ENCODE results near the gene ZMYM1. TPM values are rescaled to one million over a fixed set of nuclear protein-coding genes. Genes with fewer than 3 reads are reported as not detected.
"Not testable (repeated sequence)": the region's sequence is repeated elsewhere in the genome, so short reads cannot be mapped to it uniquely, and the experiment has no call there.

ZMYM1 gene
- polyA plus RNA-seq, 12 donors: 9.5 to 24.0 (median 13.1) TPM; not detected in 1

DNA sequence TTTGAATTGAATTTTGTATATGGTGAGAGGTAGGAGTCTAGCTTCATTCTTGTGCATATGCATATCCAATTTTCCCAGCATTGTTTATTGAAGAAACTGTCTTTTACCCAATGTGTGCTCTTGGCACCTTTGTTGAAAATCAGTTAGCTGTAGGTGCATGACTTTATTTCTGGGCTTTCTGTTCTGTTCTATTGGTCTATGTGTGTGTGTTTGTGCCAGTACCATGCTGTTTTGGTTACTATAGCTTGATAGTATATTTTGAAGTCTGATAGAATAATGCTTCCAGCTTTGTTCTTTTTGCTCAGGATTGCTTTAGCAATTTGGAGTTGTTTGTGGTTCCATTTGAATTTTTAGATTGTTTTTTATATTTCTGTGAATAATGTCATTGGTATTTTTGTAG lies 9.4 kb upstream of the ZMYM1 start:
- DNase-seq: no peak

DNA sequence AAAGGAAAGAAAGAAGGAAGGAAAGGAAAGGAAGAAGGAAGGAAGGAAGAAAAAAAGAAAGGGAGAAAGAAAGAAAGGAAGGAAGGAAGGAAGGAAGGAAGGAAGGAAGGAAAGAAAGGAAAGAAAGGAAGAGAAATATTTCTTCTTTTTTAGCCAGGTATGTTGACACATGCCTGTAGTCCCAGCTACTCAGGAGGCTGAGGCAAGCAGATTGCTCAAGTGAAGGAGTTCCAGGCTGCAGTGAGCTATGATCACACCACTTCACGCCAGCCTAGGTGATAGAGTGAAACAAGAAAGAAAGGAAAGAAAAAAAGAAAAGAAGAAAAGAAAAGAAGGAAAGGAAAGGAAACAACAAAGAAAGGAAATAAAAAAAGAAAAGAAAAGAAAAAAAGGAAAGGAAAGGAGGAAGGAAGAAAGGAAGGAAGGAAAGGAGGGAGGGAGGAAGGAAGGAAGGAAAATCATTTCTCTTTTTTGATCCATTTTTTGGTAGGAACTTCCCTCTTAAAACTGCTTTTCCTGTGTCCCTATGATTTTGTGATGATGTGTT lies 5.8 kb upstream of the ZMYM1 start:
- no peak for DNase-seq

DNA sequence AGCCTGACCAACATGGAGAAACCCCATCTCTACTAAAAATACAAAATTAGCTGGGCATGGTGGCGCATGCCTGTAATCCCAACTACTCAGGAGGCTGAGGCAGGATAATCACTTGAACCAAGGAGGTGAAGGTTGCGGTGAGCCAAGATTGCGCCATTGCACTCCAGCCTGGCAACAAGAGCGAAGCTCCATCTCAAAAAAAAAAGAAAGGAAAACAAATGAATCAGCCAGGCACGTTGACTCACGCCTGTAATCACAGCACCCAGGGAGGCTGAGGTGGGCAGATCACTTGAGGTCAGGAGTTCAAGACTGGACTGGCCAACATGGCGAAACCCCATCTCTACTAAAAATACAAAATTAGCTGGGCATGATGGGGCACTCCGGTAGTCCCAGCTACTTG lies 2.8 kb upstream of the ZMYM1 start:
- not testable (repeated sequence) for DNase-seq

DNA sequence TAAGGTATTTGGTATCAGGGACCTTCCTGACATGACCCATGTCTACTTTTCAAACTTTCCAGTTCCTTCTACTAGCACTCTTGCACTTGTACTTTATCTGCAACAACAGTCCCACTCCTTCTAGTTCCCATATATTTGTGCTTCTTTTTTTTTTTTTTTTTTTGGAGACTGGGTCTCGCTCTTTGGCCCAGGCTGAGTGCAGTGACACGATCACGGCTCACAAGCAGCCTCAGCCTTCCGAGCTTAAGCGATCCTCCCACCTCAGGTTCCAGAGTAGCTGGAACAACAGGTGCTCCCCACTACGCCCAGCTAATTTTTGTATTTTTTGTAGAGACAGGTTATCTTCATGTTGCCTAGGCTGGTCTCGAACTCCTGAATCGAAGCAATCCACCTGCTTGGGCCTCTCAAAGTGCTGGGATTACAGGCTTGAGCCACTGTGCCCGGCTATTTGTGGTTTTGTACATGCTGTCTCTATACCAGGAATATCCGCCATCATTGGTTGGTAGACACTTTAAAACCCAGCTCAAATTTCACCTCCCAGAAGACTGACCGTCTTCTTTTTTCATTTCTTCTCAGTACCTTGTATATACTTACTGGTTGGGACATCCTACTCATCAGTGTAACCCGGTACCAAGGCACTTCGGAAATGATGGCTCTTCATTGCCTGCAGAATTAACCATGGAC lies 1.1 kb downstream of the ZMYM1 start:
- no peak for DNase-seq

DNA sequence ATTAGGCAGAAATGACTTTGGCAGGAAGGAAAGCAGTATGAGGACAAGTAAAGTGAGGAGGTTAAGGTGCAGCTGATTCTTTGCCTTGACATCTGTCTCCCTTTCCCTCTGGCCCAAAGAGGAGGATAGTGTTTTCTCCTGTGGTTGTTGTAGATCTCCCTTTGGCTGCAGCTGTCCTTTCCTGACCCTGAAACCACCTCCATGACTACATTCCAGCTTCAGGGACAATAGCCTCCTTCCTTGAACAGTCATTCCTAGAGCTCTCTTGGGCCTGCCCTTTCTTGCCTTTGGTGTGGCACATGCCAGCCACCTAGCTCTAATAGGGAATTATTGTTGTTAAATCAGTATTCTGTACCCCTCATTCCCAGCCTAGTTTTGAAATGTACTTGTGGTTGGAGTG lies 6.2 kb downstream of the ZMYM1 start:
- DNase-seq: no peak

DNA sequence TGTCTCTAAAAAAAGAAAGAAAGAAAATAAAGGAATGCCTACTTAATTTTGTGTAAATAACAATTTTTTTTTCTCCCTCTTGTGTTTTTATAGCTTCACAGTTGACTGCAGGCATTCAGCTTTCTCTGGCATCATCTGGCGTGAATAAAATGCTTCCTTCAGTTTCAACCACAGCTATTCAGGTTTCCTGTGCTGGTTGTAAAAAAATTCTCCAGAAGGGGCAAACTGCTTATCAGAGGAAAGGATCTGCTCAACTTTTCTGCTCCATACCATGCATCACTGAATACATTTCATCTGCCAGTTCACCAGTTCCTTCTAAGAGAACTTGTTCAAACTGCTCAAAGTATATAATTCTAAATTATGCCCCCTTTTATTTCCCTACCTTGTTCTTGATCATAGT lies 18.0 kb downstream of the ZMYM1 start:
- DNase-seq: no peak

DNA sequence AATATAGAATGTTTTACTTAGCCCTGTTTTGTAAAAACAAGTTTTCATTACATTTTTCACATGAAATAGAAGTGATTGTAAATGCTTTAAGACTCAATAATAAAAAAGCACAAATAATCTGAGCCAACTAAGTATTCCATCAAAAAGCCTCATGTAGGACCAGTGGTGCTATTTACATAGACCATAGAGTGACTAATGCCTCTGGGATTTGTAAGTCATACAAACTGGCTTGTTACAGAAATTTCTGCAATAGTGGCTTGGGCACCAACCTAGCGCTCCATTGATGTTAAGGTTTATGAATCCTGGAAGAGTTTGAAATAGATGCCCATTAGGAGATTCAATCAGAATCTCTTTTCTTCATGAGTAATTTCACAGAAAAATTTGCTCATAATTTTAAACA lies 31.9 kb downstream of the ZMYM1 start:
- no peak for DNase-seq

DNA sequence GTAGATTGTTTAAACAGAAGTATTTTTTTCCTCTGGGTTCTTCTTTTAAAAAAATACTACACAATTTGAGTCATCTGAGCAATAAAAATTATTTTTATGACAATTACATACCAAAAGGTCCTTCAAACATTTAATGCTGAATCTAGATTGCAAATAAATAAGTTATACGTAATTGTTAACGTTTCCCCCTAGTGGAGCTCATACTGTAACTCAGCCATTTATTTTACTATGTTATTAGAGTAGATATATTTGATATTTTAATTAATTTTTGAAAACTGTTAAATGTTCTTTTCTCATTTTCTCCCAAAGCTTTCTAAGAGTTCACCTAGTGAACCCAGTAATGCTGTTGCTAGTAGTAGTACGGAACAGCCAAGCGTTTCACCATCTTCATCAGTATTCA lies 33.5 kb downstream of the ZMYM1 start:
- DNase-seq: no peak

DNA sequence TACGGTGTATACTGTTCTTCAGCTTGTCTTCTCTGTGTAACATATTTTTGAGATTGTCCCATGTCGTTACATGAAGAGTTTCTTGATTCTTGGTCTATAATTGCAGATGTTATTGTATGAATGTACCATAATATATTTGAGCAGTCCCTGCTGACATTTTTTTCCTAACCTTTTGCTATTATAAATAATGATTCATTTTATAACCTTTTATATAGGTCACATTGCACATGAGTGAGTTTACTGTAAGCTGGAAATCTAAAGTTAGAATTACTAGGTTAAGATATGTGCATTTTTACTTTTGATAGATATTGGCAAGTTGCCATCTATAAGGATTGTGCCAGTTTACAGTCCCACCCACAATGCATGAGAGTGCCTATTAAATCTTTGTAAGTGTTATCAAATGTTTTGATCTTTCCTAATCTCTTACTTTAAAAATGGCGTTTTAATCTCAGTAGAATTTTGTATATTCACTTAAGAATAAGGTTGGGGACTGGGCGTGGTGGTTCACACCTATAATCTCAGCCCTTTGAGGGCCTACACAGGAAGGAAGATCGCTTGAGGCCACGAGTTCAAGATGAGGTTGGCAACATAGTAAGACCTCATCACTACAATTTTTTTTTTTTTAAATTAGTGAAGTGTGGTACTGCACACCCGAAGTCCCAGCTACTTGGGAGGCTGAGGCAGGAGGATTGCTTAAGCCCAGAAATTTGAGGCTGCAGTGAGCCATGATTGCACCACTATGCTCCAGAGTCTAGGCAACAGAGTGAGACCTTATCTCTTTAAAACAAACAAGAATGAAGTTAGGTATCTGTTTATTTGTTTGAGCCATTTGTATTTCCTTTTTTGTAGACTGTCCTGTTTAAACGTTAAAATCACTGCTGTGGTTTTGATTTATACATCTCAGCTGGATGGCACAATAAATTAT lies 36.5 kb downstream of the ZMYM1 start:
- DNase-seq: no peak

DNA sequence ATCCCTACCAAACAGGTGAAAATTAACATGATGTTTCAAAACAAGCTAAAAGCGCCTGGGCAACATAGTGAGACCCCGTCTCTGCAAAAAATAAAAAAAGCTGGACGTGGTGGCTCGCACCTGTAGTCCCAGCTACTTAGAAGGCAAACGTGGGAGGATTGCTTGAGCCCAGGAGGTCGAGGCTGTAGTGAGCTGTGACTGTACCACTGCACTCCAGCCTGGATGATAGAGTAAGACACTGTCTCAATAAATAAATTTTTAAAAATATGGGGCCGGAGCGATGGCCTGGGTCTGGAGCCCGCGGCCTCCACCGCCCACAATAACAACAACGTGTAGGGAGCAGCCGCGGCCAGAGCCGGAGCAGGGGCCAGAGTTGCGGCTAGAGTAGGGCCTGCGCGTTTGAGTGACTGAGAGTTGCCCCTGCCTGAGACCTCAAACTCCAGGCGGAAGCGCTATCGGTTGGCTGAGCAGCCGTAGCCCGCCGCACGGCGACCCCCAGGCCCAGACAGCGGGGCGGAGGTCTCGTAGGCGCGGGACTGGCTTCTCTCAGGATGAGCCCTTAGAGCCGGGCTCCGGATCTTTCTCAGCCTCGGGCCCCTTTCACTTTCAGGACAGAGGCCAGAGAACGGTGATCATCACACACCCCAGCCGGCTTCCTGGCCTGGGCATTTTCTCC lies 41.4 kb downstream of the ZMYM1 start:
- DNase-seq: peak; percentile 9

DNA sequence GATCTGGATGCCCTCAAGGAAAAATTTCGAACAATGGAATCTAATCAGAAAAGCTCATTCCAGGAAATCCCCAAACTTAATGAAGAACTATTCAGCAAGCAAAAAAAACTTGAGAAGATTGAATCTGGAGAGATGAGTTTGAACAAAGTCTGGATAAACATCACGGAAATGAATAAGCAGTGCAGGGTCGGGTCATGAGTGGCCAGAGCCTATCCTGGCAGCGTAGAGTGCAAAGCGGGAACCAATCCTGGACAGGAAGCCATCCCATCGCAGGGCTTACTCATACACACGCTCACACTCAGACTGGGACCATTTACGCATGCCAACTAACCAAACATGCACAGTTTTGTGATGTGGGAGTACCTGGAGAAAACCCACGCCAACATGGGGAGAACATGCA lies 43.1 kb downstream of the ZMYM1 start:
- DNase-seq: no peak

DNA sequence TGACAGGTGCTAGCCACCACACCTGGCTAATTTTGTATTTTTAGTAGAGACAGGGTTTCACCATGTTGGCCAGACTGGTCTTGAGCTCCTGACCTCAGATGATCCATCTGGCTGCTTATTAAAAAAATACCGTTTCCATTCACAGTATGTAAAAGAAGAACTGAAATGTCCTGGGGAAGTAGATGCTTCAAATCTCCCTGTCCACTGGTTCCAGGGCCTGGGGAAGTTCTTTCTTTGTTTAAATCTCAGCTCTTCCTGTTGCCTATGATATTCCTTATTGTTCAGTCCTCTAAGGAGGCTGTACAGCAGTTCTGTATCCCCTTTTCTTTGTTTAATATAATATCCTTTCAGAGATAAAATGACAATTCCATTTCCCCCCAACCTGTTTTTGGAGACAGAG lies 47.4 kb downstream of the ZMYM1 start:
- DNase-seq: no peak

DNA sequence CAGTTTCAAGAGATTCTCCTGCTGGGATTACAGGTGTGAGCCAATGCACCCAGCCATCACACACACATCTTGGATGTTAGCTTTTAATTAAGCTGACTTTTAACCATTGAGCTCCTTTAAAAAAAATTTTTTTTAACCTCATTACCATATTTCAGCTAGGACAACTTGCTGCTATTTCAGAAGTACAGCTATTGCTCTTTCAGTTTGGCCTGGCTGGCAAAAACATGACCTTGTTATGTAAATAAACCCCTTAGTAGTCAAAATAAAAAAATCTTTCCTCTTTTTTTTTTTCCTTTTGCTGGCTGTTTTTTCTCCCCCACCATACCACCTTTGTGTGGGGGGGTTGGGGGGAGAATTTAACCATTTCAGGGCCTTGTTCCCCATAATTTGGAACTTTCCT lies 49.9 kb downstream of the ZMYM1 start:
- DNase-seq: no peak

DNA sequence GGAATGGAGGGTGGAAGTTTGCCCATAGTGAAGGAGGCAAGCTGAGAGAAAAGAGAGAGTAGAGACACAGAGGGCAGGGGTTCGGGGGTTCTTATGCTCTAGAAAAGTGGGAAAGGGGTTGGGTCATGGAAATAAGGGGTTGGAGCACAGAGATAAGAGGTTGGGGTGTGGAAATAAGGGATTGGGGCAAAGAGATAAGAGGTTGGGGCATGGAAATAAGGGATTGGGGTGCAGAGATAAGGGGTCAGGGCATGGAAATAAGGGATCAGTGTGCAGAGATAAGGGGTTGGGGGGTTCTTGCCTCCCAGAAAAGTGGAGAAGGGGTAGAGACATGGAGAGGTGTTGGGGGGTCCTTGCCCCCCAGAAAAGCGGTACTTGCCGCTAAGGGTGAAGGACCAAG lies 57.6 kb downstream of the ZMYM1 start:
- no peak for DNase-seq

DNA sequence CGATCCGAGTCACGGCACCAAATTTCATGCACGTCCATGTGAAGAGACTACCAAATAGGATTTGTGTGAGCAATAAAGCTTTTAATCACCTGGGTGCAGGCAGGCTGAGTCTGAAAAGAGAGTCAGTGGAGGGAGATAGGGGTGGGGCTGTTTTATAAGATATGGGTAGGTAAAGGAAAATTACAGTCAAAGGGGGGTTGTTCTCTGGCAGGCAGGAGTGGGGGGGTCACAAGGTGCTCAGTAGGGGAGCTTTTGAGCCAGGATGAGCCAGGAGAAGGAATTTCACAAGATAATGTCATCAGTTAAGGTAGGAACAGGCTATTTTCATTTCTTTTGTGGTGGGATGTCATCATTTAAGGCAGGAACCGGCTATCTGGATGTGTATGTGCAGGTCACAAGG lies 58.4 kb downstream of the ZMYM1 start:
- DNase-seq: not testable (repeated sequence)

DNA sequence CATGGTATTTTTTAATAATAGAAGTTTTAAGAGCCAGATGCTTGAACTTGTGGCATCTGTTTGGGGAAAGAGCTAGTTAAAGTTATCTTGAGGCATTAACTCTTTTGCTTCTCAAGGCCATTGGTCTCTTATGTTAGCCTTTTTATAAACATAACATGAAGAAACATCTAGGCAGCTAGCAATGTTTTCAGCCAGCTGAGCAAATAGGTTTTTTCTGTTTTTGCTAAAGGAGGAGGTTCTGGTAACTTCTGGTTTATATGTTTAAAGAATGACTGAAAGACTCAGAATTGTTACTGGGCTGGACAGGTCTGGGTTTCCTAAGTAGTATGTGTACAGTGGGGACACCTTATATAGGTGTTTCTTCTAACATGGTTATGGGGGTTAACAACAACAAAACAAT lies 63.1 kb downstream of the ZMYM1 start:
- DNase-seq: not testable (repeated sequence)

DNA sequence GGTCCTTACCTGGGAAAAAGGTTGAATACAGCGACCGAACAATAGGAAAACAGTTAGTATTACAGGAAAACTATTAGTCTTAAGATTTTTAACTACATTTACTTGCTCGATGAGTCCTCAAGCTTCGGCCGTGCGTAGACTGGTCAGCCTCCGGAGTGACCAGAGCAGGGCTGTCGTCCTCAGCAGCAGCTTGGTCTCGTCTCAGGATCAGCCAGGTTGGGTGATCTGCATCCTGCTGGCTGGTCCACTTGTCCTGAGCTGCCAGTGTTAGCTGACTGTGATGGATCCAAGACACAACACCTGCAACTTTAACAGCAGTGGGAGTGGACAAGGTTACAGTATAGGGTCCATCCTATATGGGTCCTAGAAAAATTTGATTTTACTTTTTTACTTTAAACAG lies 63.5 kb downstream of the ZMYM1 start:
- not testable (repeated sequence) for DNase-seq

DNA sequence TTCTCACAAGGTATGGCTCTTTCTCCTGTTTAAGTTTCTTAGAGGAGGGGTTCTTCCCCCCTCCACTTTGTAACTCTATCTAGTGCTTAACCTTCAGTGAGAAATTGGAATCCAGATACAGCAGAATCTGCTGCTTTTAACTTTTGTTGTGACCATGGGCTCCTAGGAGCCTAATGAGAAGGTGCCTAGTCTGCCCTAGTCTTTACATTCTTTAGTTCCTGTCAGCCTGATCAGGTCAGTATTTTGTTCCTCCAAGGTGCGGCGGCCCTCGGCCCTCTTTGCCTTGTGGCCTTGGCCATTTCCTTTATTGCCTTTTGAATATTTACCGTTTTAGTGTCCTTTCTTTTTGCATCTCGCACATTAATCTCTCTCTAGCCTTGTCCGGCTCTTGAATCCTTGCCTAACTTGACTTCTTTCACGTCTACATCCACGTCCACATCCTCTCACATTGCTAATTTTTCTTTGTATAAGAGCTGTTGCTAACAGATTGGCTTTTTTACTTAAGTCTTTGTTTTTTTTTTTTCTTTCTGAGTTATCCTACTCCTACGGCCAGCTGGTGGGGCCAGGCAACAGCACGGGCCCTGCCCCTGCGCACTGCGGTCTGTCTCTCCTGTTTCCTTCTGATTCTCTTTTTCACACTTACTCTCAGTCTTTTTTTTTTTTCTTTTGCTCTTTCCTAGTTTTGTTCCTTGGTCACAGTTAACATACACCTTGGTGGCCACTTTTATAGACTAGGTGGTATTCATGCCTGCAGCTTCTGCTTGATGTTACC lies 64.7 kb downstream of the ZMYM1 start:
- no peak for DNase-seq

DNA sequence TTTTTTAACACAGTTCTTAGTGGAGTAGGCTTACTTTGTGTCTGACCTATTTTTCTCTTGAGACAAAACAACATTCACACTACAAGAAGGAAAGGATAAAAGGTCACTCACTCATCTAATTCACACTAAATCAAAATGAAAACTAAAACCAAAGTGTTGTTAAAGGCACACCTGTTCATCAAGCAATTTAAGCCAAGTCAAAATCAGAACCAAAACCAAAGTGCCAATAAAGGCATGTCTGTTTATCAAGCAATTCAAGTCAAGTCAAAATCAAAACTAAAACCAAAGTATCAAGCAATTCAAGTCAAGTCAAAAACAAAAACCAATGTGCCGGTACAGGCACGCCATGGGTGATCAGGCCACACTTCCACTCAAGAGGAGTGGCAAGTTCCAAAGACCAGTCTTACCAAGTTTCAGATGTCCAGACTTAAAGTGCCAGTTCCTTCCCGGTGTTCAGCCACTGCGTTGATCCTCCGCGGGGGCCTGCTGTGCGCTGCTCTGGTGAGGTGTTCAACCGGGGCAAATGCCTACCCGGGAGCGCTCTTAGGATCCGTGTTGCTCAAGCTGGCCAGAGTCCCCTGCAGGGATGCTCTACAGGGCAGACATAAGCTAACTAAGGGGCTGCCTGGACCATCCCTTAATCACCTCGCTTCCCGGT lies 66.8 kb downstream of the ZMYM1 start:
- not testable (repeated sequence) for DNase-seq

DNA sequence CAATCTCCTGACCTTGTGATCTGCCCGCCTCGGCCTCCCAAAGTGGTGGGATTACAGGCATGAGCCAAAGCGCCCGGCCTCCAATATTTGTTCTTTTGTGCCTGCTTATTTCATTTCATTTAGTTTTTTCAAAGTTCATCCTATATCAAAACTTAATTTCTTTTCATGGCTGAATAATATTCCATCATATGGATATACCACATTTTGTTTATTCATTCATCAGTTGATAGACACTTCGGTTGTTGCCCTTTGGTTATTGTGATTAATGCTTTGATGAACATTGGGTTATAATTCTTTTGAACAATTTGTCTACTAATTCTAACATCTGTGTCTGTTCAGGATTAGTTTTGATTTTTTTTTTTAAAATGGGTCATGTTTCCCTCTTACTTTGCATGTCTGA lies 72.0 kb downstream of the ZMYM1 start:
- no peak for DNase-seq

DNA sequence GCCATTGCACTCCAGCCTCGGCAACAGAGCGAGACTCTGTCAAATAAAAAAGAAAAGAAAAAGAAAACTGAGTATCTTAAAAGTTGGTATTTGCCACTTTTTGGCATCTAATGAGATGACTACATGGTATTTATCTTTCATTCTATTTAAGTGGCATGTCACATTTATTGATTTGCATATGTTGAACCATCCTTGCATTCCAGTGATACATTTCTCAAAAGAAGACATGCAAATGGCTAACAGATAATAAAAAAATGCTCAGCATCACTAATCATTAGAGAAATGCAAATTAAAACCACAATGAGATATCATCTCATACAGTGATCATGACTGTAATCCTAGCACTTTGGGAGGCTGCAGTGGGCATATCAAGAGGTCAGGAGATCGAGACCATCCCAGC lies 85.7 kb downstream of the ZMYM1 start:
- no peak for DNase-seq

All from muscle of arm (tissue), 12 donors.